ENCODE measurements around the gene GDPD5.
A peak's percentile ranks its signal among the peaks of the same experiment; 100 is the strongest.
"Not testable (repeated sequence)": the region's sequence is repeated elsewhere in the genome, so short reads cannot be mapped to it uniquely, and the experiment has no call there.

GDPD5 gene

GRCh38 chr11:75428989-75429640, 96.6 kb downstream of the GDPD5 start:
- no peak for DNase-seq (ENCODE audit: low read depth)

- peak; percentile 74 for DNase-seq (ENCODE audit: low read depth)
Measured at GRCh38 chr11:75428281-75428724, 97.4 kb downstream of the GDPD5 start.

GRCh38 chr11:75427181-75427580, 98.6 kb downstream of the GDPD5 start:
- DNase-seq (ENCODE audit: low read depth), result no peak

- DNase-seq (ENCODE audit: low read depth), result no peak
Measured at GRCh38 chr11:75426720-75427086, 99.0 kb downstream of the GDPD5 start.

GRCh38 chr11:75425422-75425821, 100.3 kb downstream of the GDPD5 start:
- DNase-seq (ENCODE audit: low read depth), result no peak

- DNase-seq (ENCODE audit: low read depth), result no peak
Measured at GRCh38 chr11:75424396-75424795, 101.3 kb downstream of the GDPD5 start.

GRCh38 chr11:75423721-75424120, 102.0 kb downstream of the GDPD5 start:
- DNase-seq (ENCODE audit: low read depth), result no peak

GRCh38 chr11:75422248-75423231, 103.2 kb downstream of the GDPD5 start:
- no peak for DNase-seq (ENCODE audit: low read depth)

- no peak for DNase-seq (ENCODE audit: low read depth)
Measured at GRCh38 chr11:75421902-75422247, 103.9 kb downstream of the GDPD5 start.

- no peak for DNase-seq (ENCODE audit: low read depth)
Measured at GRCh38 chr11:75421035-75421602, 104.6 kb downstream of the GDPD5 start.

- DNase-seq (ENCODE audit: low read depth), result no peak
Measured at GRCh38 chr11:75420224-75421034, 105.3 kb downstream of the GDPD5 start.

GRCh38 chr11:75413864-75414263, 111.9 kb downstream of the GDPD5 start:
- DNase-seq (ENCODE audit: low read depth), result no peak

GRCh38 chr11:75413146-75413545, 112.6 kb downstream of the GDPD5 start:
- not testable (repeated sequence) for DNase-seq (ENCODE audit: low read depth)

GRCh38 chr11:75409971-75410370, 115.8 kb downstream of the GDPD5 start:
- not testable (repeated sequence) for DNase-seq (ENCODE audit: low read depth)

- DNase-seq (ENCODE audit: low read depth), result no peak
Measured at GRCh38 chr11:75408957-75409219, 116.9 kb downstream of the GDPD5 start.

- DNase-seq (ENCODE audit: low read depth), result no peak
Measured at GRCh38 chr11:75406338-75406777, 119.4 kb downstream of the GDPD5 start.

- DNase-seq (ENCODE audit: low read depth), result no peak
Measured at GRCh38 chr11:75403983-75404658, 121.6 kb downstream of the GDPD5 start.

GRCh38 chr11:75403037-75403436, 122.7 kb downstream of the GDPD5 start:
- no peak for DNase-seq (ENCODE audit: low read depth)

- no peak for DNase-seq (ENCODE audit: low read depth)
Measured at GRCh38 chr11:75402002-75402773, 123.6 kb downstream of the GDPD5 start.

- DNase-seq (ENCODE audit: low read depth), result no peak
Measured at GRCh38 chr11:75400146-75400865, 125.4 kb downstream of the GDPD5 start.
